ENCODE data around the gene NFYC. TPM values are rescaled to one million over a fixed set of nuclear protein-coding genes. Genes with fewer than 3 reads are reported as not detected.

Gene NFYC
- total RNA-seq, 1 experiment from 2014 or later: 51.0 TPM

DNA sequence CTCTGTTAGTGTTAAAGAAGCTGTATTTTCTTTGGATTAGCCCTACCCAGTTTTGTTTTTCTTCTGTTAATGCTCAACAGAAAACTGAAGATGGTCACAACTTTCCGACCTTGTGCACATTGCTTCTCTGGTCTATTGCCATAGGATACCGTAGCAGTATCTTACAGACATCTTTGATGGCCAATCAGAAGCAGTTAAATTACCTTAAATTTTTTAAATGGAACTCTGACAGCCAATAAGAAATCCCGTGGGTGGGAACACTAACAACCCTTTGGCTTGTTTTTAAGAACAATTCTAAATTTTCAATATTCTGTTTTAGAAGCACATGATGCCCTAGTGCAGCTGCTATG lies 17.2 kb downstream of the NFYC start:
- peak; percentile 80 for DNase-seq
- Histone ChIP-seq H3K4me3 (ENCODE audit: insufficient read depth, low read depth, low read length) (peak overlapping the region; percentile 67), H3K27me3 (ENCODE audit: control insufficient read depth, insufficient read depth, low read length) (no peaks in the 10 kb centered on the region), H3K36me3 (replicated peaks; ENCODE audit: control insufficient read depth, insufficient read depth, low read length) (peaks cover 3% of the 10 kb centered on the region; the same call in 1 of the 2 replicates)

DNA sequence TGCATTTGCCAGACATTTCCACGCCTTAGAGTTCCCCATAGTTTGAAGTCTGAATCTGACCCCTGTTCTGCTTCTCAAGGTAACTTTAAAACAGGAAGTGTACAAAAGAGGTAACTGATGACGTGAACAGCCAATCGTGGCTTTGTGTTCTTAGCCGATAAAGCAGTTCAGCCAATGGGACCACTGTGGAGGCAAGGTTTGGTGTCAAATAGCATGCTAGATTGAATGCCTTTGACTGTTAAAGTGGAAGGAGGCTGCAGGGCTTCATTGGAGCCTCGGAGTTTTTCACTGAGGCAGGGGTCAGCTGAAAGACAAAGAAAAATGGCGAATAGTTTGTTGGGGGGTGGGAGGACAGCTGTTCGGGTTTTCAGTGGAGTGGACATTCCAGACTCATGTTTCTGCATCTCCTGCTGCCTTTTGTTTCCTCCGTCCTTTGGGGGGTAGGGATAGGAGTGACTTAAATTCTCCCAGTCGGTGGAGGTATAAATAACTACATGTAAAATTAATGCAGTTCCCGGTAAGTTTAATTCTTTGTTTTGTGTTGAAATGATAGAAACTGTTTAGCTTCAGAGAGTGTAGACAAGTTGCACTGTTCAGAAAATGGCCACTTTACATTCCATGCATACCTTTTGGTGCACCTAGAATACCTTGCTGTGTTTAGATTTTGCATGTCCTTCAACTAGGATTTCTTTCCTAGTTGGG lies 17.7 kb downstream of the NFYC start:
- peak; percentile 75 for DNase-seq
- Histone ChIP-seq H3K4me3 (ENCODE audit: insufficient read depth, low read depth, low read length) (peak overlapping the region; percentile 67), H3K27me3 (ENCODE audit: control insufficient read depth, insufficient read depth, low read length) (no peaks in the 10 kb centered on the region), H3K36me3 (replicated peaks; ENCODE audit: control insufficient read depth, insufficient read depth, low read length) (peaks cover 3% of the 10 kb centered on the region; the same call in 1 of the 2 replicates)

DNA sequence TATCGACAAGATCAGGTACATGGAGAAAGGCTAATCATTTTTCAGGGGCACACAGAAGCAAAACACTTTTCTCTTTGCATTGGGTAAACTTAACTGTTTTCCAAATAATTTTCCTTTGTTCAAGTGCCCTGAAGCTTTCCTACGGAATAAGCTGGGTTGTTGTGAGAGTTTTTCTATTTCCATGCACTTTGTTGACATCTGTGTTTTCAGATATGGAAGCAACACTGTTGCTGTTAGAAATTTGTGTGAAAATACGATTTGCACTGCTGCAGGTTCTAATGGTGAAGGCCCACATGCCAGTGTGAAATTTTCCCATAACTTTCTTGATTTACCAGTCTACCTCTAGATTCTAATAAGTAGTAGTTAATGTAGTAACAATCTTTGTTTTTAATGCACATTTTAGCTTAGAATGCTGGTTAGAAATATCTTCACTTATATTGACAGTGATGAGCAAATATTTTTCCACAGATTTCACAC lies 18.3 kb downstream of the NFYC start:
- peak overlapping the region; percentile 67 for H3K4me3 ChIP-seq (ENCODE audit: insufficient read depth, low read depth, low read length)
- H3K27me3 ChIP-seq (ENCODE audit: control insufficient read depth, insufficient read depth, low read length): no peaks in the 10 kb centered on the region
- peaks cover 3% of the 10 kb centered on the region; the same call in 1 of the 2 replicates for H3K36me3 ChIP-seq (replicated peaks; ENCODE audit: control insufficient read depth, insufficient read depth, low read length)
- no peak for DNase-seq

DNA sequence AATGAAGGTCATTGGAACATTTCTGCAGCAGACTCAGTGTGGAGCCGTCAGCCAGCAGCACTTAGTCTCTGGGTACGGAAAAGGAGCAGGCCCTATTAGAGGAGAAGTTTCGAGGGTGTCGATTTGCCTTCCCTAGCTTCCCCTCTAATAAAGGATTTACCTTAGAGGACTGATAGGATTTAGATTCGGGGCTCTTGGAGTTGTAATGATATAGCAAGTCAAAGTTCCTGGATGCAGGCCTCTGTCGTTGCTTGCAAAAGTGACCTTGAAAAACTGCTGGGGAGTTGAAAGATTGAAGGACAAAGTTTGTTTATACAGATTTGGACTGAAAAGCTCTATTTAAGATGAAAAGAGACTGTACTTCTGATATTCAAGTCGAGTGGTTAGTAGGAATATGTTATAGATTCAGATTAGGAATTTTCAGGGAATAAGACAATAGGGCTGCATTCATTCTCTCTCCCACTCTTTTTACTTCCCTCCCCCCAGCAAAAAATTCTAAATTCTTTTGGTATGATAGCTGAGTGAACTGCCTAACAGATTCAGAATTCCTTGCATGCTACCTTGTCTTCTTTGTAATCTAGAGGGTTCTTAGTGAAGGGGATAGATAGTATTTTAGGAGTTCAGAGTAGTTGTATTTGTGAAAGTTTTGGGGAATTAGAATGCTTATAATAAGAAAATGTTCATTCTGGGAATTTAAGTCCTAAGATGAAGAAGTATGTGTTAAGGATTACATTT lies 19.2 kb downstream of the NFYC start:
- no peak for DNase-seq
- H3K27me3 ChIP-seq (ENCODE audit: control insufficient read depth, insufficient read depth, low read length): no peaks in the 10 kb centered on the region
- H3K4me3 ChIP-seq (ENCODE audit: insufficient read depth, low read depth, low read length): peak overlapping the region; percentile 67; the same call in 1 of the 2 replicates
- peaks cover 3% of the 10 kb centered on the region; the same call in 1 of the 2 replicates for H3K36me3 ChIP-seq (replicated peaks; ENCODE audit: control insufficient read depth, insufficient read depth, low read length)

DNA sequence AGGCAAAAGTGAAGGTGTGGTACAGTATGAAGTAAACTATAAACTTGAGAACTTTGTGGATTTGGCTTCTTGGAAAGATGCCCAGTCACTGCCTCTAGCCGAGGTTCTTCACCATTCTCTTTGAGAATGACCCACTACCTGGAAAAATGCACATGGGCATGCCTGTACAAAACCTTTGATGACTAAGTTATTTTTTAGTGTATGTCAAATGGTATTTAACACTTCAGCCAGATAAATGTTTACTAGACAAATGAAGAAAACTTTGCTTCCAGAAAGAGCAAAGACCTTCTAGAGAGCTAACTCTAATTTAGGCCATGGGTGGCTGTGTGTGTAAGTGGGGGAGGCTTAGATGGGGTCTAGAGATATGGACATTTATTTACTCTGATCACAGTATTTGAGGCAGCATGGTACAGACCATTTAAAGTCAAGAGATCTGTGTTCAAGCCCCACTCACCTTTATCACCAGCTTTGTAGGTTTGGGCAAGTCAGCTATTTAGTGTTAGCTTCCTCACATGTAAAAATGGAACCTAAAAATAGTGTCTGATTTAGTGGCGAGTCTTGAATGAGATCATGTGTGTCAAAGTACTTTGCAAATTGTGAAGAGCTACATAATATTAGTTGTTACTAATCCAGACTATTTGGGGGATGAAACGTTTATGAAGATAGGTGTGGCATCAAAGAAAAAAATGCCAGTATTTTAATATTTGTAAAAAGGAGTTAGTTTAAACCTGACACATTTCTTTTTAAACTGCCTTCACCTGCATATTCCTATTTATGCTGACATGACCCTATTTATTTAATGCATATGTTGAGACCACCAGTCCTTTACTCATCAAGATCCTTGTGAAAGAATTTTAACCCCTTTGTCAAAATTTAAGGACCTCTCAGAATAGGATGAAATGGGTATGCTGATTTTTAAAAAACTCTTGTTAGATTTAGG lies 20.2 kb downstream of the NFYC start:
- no peak for DNase-seq
- Histone ChIP-seq H3K4me3 (ENCODE audit: insufficient read depth, low read depth, low read length) (no peak overlapping the region), H3K27me3 (ENCODE audit: control insufficient read depth, insufficient read depth, low read length) (no peaks in the 10 kb centered on the region), H3K36me3 (replicated peaks; ENCODE audit: control insufficient read depth, insufficient read depth, low read length) (peaks cover 3% of the 10 kb centered on the region; the same call in 1 of the 2 replicates)

DNA sequence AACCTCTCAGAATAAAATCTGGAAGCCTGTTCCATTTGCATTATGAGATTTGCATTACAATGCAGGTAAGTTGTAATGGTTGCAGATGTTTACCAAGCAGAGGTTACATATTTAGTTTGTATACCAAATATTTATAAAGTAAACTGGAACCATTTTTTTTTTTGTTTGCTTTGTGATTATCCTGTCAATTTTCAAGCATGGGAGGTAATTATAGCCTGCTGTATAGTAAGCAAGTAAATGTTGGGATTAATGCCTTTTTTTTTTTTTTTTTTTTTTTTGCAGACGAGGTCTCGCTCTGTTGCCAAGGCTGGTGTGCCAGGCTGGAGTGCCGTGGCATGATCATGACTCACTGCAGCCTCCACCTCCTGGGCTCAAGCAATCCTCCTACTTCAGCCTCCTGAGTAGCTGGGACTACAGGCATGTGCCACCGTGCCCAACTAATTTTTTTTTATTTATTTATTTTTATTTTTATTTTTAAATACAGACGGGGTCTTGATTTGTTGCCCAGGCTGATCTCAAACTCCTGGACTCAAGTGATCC lies 21.0 kb downstream of the NFYC start:
- no peaks in the 10 kb centered on the region for H3K27me3 ChIP-seq (ENCODE audit: control insufficient read depth, insufficient read depth, low read length)
- H3K4me3 ChIP-seq (ENCODE audit: insufficient read depth, low read depth, low read length): no peak overlapping the region
- H3K36me3 ChIP-seq (replicated peaks; ENCODE audit: control insufficient read depth, insufficient read depth, low read length): peaks cover 3% of the 10 kb centered on the region; the same call in 1 of the 2 replicates
- DNase-seq: no peak

DNA sequence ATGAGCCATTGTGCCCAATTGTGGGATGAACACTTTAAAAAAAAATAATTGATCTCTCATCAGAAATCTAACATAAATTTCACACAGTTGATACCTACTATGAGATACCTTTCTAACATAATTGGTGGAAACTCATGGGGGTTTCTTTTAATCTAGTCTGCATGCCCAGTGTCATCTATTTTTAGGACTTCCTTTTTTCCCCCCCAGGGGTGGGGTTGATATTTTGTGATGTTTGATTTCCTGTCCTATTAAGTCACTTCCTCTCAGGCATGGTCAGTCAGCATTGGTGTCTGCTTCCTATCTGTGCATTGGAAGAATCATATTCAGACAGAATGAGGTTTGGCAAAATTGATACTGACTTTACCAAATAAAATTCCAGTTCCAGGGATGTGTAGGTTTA lies 21.5 kb downstream of the NFYC start:
- H3K36me3 ChIP-seq (replicated peaks; ENCODE audit: control insufficient read depth, insufficient read depth, low read length): peaks cover 3% of the 10 kb centered on the region; the same call in 1 of the 2 replicates
- H3K27me3 ChIP-seq (ENCODE audit: control insufficient read depth, insufficient read depth, low read length): no peaks in the 10 kb centered on the region
- H3K4me3 ChIP-seq (ENCODE audit: insufficient read depth, low read depth, low read length): no peak overlapping the region
- DNase-seq: no peak

DNA sequence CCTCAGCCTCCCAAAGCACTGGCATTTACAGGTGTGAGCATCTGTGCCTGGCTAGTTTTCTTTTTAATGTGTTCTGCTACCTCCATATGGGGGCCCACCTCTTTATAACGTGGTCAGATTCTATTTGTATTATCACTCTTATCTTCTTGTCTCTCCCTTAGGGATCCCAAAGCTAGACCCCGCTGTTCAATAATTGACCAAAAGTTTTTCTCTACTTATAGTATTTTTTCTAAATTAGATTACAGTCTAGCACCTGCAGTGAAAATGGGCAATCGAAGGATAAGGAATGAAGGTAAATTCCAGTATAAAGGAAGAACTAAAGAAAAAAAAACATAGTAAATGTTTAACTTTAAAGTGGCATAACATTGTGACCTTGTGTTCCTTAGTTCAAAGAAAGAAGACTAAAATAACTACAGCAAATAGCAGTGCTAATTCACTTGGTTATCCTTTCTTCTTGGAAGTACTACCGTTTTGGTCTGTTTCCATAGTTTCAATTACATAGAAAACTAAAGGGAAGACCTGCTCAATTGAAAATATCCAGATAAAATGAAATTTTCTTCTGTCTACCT lies 24.1 kb downstream of the NFYC start:
- no peak for DNase-seq
- Histone ChIP-seq H3K36me3 (replicated peaks; ENCODE audit: control insufficient read depth, insufficient read depth, low read length) (peaks cover 3% of the 10 kb centered on the region; the same call in 1 of the 2 replicates), H3K4me3 (ENCODE audit: insufficient read depth, low read depth, low read length) (no peak overlapping the region), H3K27me3 (ENCODE audit: control insufficient read depth, insufficient read depth, low read length) (no peaks in the 10 kb centered on the region)

DNA sequence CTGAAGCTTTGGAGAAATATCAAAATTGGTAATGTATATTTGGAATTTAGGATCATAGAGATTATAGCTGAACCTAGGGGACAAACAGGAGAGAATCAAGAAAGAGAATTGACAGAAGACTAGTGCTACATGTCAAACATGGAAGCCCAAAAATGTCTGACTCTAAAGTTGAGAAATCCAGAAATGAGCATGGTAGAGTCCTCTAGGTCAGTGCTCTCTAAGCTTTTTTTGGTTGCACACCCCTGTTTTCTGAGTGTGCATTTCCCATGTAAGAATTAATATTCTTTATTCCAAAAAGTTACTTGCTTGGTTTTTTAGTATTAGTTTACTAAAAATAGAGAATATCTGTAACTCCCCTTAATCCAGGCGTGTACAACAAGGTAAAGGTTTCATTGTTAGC lies 25.6 kb downstream of the NFYC start:
- no peak for DNase-seq
- Histone ChIP-seq H3K4me3 (ENCODE audit: insufficient read depth, low read depth, low read length) (no peak overlapping the region), H3K27me3 (ENCODE audit: control insufficient read depth, insufficient read depth, low read length) (no peaks in the 10 kb centered on the region), H3K36me3 (replicated peaks; ENCODE audit: control insufficient read depth, insufficient read depth, low read length) (peaks cover 3% of the 10 kb centered on the region; the same call in 1 of the 2 replicates)

DNA sequence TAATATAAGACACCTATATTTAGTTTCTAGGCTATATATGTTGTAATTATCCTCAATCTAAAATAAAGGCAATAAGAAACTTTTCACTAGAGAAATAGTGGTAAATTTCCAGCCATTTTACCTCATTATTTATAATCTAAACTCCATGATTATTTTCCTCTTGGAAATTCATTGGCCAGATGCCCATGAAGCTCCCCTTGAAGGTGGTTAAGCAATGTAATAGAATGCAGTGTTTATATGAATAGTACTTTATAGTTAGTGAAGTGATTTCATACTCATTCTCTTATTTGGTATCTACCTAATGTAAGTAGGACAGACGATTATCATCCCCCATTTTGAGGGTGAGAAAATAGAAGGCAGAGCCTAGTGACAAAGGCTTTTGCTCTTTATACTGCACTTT lies 26.5 kb downstream of the NFYC start:
- H3K4me3 ChIP-seq (ENCODE audit: insufficient read depth, low read depth, low read length): no peak overlapping the region
- peaks cover 3% of the 10 kb centered on the region; the same call in 1 of the 2 replicates for H3K36me3 ChIP-seq (replicated peaks; ENCODE audit: control insufficient read depth, insufficient read depth, low read length)
- DNase-seq: no peak
- no peaks in the 10 kb centered on the region for H3K27me3 ChIP-seq (ENCODE audit: control insufficient read depth, insufficient read depth, low read length)

DNA sequence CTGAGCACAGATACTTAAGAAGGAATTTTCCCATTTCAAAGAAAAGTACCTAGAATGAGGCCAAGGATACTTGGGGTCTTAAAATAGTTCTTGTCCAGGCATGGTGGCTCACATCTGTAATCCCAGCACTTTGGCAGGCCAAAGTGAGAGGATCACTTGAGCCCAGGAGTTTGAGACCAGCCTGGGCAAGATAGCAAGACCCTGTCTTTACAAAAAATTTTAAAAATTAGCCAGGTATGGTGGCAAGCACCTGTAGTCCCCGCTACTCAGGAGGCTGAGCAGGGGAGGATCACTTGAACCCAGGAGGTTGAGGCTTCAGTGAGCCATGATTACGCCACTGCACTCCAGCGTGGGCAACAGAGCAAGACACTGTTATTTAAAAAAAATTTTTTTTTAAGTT lies 29.0 kb downstream of the NFYC start:
- H3K27me3 ChIP-seq (ENCODE audit: control insufficient read depth, insufficient read depth, low read length): no peaks in the 10 kb centered on the region
- H3K4me3 ChIP-seq (ENCODE audit: insufficient read depth, low read depth, low read length): no peak overlapping the region
- DNase-seq: no peak
- no peaks in the 10 kb centered on the region for H3K36me3 ChIP-seq (replicated peaks; ENCODE audit: control insufficient read depth, insufficient read depth, low read length)

DNA sequence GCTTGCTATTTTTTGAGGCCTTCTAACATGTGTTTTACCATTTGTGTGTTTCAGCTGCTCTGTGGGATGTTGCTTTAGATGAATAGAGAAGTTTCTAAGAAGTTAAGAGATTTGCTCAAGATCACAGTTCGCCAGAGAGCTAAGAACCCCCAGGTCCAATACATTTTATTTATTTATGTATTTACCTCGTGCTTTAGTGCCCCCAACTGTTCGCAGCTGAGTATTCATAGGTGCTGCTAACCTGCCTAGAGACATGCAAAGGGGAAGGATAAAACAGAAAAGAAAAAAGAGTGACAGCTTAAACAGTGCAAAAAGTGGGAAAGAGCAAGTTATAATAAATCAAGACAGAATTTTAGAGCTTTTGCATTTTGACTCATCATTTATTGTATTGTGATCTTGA lies 31.1 kb downstream of the NFYC start:
- no peak for DNase-seq
- Histone ChIP-seq H3K36me3 (replicated peaks; ENCODE audit: control insufficient read depth, insufficient read depth, low read length) (no peaks in the 10 kb centered on the region), H3K27me3 (ENCODE audit: control insufficient read depth, insufficient read depth, low read length) (no peaks in the 10 kb centered on the region), H3K4me3 (ENCODE audit: insufficient read depth, low read depth, low read length) (no peak overlapping the region)

DNA sequence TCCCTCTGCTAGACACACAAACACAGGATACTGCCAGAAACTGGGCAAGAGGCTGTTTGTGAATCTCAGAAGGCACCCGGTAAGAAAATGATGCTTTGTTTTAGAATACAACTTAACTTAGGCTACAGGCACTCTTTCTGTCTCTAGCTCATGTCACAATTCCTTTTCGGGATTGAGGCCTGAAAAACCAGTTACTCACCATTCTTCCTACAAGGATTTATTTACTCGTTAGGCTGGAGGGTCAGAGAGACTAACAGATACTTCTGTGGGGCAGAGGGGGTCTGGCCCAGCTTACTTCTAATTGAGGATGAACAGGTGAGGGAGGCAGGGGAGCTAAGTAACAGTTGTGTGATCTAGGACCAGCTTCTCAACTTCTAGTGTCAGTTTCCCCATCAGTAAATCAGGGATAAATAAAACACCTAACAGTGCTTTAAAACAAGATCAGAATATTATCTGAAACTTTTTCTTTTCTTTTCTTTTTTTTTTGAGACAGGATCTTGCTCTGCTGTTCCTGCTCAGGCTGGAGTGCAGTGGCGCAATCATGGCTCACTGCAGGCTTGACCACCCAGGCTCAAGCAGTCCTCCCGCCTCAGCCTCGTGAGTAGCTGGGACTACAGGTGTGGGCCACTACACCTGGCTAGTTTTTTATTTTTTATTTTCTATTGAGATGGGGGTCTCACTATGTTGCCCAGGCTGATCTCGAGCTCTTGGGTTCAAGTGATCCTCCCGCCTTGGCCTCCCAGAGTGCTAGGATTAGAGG lies 31.9 kb downstream of the NFYC start:
- DNase-seq: no peak
- Histone ChIP-seq H3K27me3 (ENCODE audit: control insufficient read depth, insufficient read depth, low read length) (no peaks in the 10 kb centered on the region), H3K4me3 (ENCODE audit: insufficient read depth, low read depth, low read length) (no peak overlapping the region), H3K36me3 (replicated peaks; ENCODE audit: control insufficient read depth, insufficient read depth, low read length) (no peaks in the 10 kb centered on the region)
